ENCODE measurements around the gene IQCC.

Gene IQCC

GRCh38 chr1:32249831-32250525 lies 44.5 kb downstream of the IQCC start:
- TF ChIP-seq CTCF (IDR thresholded peaks at IDR 0.05; ENCODE audit: low read depth, low read length, missing control alignments): no peak
- H3K4me3 ChIP-seq (ENCODE audit: low read depth, low read length): peak overlapping the region; percentile 27
- peak; percentile 96 for DNase-seq (ENCODE audit: low read depth)

DNA sequence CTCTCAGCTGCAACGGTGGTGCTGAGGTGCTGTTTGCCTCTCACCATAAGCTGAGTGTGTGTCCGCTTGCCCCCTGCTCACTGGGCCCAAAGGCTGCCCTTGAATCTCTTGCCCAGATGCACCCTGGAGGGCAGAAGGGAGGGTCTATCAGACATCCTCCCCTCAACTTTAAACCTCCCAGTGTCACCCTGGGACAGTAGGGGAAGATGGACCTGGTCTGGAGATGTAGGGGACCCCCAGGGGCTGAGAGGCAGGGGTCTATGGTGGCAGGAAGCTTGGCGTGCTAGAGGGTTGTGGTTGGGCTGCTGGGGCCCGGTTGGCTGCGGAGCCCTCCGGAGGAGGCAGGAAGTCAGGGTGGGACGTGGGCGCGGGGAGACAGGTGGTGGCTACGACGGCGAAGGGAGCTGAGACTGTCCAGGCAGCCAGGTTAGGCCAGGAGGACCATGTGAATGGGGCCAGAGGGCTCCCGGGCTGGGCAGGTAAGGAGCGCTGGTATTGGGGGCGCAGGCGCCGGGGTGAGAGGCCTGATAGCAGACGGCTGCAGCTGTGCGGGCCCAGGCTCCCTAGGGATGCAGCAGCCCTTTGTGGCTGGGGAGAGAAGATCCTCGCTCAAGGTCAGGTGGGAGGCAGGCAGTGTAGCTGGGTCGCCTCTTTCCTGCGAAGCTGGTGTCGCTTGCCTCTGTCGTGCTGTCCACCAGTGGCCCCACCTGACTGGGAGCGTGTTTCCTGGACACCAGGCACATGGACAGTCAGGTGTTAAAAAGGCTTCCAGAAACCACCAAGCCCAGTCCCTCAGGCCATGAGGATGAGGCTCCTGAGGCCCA lies 45.6 kb downstream of the IQCC start, which contains the start of gene LCK:
Gene LCK (plus strand): TSS at position 373 of the 824 bp plus-strand sequence. CDS start 23,065 bp downstream, outside the sequence.
- no peak for TF ChIP-seq CTCF (IDR thresholded peaks at IDR 0.05; ENCODE audit: low read depth, low read length, missing control alignments)
- DNase-seq (ENCODE audit: low read depth): no peak
- H3K4me3 ChIP-seq (ENCODE audit: low read depth, low read length): peak within 1 kb of the TSS; percentile 65

GRCh38 chr1:32255072-32256071 lies 49.9 kb downstream of the IQCC start:
- DNase-seq (ENCODE audit: low read depth): no peak
- TF ChIP-seq CTCF (IDR thresholded peaks at IDR 0.05; ENCODE audit: low read depth, low read length, missing control alignments): no peak
- H3K4me3 ChIP-seq (ENCODE audit: low read depth, low read length): peak overlapping the region; percentile 65; the same call in 1 of the 2 replicates

- DNase-seq (ENCODE audit: low read depth): no peak
- TF ChIP-seq CTCF (IDR thresholded peaks at IDR 0.05; ENCODE audit: low read depth, low read length, missing control alignments): no peak
- peak overlapping the region; percentile 27; the same call in 1 of the 2 replicates for H3K4me3 ChIP-seq (ENCODE audit: low read depth, low read length)
These were observed 51.2 kb downstream of the IQCC start for GRCh38 chr1:32256473-32257226.

- TF ChIP-seq CTCF (IDR thresholded peaks at IDR 0.05; ENCODE audit: low read depth, low read length, missing control alignments): no peak
- H3K4me3 ChIP-seq (ENCODE audit: low read depth, low read length): no peak overlapping the region
- DNase-seq (ENCODE audit: low read depth): no peak
These were observed 51.7 kb downstream of the IQCC start for GRCh38 chr1:32257227-32257508.
